CD4-positive, alpha-beta T cell treated with Interleukin-4 for 1 hour (primary cell): ENCODE results near the gene GPX1.
"Not testable (repeated sequence)": the region's sequence is repeated elsewhere in the genome, so short reads cannot be mapped to it uniquely, and the experiment has no call there.

Experiments
- DNase-seq, 2 donors: peaks; one replicate each; pipeline ENCODE4 v3.0.0-alpha.2; 2020 to 2022

Gene GPX1

DNA sequence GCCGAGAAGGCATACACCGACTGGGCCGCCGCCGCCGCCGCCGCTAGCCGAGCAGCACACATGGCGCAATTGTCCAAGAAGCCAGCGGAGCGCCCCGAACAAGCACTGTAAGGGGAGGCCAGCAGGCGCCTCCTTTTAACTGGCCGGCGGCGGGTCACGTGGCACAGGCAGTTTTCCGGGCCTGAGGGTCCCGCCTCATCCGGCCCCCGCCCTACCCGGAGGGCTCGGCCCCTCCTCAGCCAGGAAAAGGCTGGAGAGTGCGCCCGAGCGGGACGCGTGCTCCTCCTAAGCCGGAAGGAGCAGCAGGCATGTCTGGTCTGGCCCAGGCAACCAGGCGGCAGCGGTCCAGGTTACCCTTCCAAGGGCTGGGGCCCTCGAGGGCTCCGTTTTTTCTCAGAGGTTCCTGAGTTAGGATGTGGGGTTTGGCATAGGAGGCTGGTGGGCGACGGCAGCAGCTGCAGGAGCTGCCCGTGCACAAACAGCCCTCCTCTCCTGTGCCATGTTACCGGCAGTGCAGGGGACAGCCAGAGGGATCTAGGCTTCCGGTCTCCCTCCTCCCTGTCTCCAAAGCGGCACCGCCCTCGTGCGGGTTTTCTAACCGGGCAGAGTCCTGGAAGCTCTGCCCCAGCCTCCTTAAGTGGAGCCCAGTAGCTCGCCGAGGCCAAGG, at the start of gene GPX1:
Gene GPX1, minus strand, starts transcription at position 137 of the 667 bp plus-strand sequence. Its CDS starts 75 bp downstream, at position 62.
- DNase-seq, result peak; percentile 85 to 86

DNA sequence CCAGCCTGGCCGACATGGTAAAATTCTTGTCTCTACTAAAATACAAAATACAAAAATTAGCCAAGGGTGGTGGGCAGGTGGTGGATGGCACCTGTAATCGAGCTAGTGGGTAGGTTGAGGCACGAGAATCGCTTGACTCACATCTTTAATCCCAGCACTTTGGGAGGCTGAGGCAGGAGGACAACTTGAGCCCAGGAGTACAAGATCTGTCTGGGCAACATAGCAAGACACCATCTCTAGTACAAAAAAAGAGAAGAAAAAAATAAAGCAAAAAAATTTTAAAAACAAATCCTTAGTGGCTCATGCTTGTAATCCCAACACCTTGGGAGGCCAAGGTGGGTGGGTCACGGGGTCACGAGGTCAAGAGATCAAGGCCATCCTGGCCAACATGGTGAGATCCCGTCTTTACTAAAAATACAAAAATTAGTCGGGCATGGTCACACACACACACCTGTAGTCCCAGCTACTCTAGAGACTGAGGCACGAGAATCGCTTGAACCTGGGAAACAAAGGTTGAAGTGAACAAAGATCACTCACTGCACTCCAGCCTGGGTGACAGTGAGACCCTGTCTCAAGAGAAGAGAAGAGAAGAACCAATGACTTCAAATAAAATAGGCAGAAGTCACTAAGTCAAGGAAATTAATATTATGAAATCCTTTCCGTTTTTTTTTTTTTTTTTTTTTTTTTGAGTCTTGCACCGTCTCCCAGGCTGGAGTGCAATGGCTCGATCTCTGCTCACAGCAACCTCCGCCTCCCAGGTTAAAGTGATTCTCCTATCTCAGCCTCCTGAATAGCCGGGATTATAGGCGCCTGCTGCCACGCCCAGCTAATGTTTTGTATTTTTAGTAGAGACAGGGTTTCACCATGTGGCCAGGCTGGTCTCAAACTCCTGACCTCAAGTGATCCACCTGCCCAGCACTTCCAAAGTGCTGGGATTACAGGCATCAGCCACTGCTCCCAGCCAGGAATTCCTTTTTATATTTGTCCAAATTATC, 48.7 kb upstream of the GPX1 start:
- DNase-seq, result no peak

DNA sequence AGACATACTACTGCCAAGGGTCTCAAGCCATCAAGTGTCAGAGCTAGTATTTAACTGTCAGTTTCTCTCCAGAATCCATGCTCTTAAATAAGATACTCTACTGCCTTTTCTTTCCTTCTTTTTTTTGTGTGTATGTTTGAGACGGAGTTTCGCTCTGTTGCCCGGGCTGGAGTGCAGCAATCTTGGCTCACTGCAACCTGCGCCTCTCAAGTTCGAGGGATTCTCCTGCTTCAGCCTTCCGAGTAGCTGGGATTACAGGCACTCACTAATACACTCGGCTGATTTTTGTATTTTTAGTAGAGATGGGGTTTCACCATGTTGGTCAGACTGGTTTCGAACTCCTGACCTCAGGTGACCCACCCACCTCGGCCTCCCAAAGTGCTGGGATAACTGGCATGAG, 47.4 kb upstream of the GPX1 start:
- DNase-seq, result not testable (repeated sequence)

DNA sequence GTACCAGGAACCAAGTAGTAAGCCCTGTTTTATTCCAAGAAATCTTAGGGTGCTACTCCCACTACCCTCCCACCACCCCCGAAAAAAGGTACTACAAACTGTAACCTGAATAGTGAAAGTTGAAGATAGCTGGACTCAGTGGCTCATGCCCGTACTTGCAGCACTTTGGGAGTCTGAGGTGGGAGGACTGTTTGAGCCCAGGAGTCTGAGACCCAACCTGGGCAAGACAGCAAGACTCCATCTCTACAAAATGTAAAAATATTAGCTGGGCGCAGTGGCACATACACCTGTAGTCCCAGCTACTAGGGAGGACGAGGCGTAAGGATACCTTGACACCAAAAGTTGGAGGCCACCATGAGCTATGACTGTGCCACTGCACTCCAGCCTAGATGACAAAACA, 45.7 kb upstream of the GPX1 start:
- no peak for DNase-seq

DNA sequence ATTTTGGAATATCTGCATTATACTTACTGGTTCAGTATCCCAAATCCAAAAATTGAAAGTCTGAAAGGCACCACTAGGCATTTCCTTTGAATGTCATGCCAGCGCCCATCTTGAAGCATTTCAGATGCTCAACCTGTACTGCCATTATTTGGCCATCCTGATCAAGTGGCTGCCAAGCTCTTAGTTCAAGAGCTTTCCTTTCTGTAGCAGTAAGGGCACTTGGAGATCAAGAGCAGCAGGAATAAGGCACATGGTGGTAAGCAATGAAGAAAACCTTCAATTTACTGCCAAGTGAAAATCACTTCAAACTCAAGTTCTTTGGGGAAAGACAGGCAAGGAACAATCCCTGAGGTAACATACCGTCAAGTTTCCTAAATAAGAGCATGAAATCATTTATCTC, 43.6 kb upstream of the GPX1 start:
- DNase-seq, result no peak

DNA sequence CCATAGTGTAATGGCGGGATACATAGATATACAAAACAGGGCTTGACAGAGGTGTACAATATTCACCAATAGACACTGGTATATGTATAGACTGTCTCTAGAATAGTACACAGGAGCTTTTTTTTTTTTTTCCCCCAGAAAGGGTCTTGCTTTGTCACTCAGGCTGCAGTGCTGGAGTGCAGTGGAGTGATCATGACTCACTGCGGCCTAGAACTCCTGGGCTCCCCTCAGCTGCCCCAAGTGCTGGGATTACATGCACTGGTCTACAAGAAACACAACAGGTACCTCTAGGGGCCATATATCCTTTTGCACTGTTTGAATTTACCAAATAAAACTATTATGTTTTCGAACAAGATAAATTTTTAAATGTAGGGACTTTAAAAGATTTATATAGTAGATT, 41.3 kb upstream of the GPX1 start:
- DNase-seq, result no peak

DNA sequence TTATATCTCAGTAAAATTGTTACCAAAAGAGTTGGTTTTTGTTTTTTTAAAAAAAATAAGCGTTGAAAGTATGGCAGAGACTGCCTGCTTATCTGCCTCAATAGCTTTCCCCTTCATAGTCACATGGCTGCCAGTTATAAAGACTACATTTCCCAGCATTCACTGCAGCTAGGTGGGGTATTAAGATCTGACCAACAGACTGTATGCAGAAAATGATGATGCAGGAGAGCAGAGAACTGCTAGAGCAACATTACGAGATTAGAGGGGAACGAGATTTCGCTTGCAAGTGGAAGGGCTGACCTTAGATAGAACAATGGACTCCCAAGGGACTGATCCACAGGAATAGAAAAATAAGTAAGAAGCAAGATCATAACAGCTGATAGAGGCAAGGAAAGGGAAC, 39.3 kb upstream of the GPX1 start:
- DNase-seq, result peak in 1 of 2 donors; percentile 33

DNA sequence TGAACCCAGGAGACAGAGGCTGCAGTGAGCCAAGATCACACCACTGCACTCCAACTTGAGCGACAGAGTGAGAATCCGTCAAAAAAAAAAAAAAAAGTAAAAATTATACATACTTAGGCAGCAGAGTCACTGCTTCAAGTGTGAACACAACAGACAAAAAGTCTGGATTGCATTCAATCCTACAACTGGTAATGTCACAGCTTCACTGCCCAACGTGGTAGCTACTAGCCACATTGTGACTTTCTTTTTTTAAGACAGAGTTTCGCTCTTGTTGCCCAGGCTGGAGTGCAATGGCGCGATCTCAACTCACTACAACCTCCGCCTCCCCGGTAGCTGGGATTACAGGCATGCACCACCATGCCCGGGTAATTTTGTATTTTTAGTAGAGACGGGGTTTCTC, 33.2 kb upstream of the GPX1 start:
- DNase-seq, result not testable (repeated sequence)

DNA sequence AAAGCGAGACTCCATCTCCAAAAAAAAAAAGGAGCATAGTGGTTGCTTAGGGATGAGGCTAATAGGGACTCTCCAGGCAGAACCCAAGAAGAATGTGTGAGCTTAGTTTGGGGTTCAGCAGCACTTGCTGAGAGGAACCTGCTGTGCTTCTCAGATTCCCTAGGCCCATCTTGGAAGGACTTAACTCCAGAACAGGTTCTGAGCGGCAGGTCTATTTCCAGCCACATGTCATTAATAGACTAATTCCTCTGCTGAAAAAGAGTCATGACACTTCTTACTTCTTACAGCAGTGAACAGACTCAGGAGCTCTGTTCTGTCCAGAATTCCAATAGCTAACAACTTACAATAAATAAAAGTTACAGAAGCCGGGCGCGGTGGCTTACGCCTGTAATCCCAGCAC, 31.1 kb upstream of the GPX1 start:
- DNase-seq, result no peak

DNA sequence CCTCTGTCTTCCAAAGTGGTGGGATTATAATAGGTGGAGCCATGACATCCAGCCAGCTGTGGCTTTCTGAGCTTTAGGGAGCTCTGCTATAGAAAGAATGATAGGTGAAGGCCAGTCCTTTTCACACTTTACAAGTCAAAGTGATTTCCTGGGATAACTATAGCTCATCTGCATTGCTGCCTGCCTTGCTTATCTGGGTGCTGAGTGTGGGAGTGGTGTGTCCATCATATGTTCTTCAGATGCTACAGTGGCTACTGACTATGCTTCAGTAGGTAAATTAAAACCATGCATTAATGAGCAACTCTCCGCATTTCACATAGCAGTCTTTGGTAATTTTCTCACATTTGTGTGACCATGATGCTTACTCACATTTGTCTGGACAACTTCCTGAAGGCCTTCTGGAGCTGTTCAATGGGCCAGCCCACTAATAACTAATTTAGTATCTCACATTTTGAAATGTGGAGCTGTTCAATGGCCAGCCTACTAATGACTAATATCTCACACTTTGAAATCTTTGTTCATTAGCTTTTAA, 30.2 kb upstream of the GPX1 start:
- DNase-seq, result no peak

DNA sequence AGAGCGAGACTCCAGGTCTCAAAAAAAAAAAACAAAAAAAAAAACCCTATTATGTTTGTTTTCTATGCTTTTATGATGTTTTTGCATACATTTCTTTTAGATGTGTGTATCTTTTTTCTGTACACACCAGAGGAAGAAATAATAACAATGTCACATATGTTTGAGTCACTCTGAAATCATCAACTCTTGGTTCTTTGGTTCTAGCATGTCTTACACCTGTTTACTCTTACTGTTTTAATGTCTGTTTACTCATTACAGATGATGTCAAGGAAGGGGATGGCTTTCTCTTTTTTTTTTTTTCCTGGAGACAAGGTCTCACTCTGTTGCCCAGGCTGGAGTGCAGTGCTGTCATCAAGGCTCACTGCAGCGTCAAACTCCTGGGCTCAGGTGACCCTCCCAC, 29.6 kb upstream of the GPX1 start:
- DNase-seq, result no peak

DNA sequence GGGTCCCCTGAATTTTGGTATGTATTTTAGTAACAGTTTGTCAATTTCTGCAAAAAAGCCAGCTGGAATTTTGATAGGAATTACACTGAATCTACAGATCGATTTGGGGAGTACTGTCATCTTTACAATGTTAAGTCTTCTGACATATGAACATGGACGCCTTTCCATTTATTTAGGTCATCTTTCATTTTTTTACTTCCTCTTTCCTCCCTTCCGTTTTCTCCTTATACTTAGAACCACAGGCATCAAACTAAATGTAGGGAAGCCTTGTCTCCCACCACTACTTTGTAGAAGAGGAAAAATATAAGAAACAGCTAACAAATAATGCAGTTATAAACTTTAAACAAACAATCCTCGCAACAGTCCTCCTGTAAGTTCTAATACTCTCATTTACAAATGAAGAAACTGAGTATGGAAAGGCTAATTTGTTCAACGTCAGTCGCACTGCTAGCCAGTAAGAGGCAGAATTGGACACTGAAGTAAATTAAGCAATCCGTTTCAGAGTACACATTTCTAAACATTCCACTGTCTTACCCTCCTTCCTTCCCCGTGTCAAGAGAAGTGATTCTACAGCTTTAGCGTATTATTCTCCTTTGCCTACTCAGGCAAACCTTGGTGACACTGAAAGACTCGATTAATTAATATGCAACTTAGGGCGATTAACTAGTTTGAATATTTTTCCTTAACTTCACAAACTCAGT, 28.1 kb upstream of the GPX1 start:
- no peak for DNase-seq

DNA sequence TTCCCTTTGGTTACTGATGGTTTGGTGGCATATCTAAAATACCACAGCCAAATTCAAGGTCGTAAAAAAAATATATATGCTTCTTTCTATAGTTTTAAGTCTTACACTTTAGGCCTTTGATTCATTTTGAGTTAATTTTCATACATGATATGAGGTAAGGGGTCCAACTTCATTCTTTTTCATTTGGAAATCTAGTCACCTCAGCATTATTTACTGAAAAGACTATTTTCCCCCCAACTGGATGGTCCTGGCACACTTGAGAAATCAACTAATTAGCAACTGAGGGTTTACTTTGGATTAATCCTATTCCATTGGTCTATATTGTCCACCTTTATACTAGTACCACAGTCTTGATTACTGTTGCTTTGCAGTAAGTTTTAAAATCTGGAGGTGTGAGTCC, 27.5 kb upstream of the GPX1 start:
- DNase-seq, result no peak

DNA sequence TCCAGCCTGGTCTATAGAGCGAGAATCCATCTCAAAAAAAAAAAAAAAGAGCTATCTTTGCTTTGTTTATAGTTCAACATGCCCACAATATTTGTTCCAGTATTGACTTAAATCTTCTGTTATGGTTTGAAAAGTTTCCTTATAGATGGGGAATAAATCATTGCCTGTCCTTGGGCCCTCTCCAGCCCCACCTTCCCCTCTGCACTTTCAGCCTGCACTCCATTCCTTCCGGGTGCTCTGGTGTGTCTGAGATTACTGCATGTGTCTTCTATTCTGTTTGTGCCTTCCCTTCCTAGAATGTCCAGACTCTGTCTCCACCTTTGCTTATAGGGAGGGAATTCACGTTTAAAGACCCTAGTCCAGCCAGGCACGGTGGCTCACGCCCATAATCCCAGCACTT, 25.2 kb upstream of the GPX1 start:
- DNase-seq, result no peak

DNA sequence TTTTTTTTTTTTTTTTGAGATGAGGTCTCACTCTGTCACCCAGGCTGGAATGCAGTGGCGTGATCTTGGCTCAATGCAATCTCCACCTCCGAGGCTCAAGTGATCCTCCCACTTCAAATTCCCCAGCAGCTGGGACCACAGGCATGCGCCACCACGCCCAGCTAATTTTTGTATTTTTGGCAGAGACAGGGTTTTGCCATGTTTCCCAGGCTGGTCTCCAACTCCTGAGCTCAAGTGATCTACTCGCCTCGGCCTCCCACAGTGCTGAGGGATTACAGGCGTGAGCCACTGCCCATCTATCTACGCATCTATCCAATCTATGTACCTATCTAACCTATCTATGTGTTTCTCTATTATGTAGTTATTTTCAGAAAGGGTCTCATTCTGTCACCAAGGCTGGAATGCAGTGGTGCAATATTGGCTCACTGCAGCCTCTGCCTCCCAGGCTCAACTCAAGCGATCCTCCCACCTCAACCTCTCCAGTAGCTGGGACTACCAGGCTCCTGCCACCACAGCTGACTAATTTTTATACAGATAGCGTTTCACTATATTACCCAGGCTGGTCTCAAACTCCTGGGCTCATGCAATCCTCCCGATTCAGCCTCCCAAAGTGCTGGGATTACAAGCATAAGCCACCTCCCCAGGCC, 20.2 kb upstream of the GPX1 start:
- no peak for DNase-seq

DNA sequence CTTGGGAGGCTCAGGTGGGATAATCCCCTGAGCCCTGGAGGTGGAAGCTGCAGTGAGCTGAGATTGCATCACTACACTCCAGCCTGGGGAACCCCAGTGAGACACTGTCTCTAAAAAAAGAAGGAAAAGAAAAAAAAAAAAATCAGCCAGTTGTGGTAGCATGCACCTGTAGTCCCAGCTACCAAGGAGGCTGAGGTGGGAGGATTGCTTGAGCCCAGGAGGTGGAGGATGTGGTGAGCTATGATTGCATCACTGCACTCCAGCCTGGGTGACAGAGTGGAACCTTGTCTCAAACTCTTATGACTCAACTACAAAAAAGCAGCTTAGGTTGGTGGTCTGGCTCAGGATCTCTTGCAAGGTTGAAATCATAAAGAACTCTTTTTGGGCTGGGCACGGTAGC, 19.3 kb upstream of the GPX1 start:
- peak; percentile 35 to 55 for DNase-seq

DNA sequence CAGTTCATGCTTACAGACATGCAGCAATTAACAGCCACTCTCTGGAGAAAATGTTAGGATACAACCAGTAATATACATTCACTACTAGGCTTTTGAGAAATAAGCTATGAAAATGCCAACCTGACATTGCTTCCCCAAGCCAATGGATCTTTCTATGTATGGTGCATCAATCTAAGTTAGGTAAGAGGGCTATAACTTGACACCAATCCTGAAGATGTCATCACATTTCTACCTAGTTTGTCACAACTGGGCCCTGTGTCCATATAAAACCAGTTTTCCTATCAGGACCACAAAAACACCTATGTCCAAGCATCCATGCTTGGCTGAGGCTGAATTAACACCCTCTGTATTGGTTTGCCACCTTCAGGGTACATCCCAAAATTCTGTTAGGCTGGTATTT, 13.8 kb upstream of the GPX1 start:
- DNase-seq, result no peak

DNA sequence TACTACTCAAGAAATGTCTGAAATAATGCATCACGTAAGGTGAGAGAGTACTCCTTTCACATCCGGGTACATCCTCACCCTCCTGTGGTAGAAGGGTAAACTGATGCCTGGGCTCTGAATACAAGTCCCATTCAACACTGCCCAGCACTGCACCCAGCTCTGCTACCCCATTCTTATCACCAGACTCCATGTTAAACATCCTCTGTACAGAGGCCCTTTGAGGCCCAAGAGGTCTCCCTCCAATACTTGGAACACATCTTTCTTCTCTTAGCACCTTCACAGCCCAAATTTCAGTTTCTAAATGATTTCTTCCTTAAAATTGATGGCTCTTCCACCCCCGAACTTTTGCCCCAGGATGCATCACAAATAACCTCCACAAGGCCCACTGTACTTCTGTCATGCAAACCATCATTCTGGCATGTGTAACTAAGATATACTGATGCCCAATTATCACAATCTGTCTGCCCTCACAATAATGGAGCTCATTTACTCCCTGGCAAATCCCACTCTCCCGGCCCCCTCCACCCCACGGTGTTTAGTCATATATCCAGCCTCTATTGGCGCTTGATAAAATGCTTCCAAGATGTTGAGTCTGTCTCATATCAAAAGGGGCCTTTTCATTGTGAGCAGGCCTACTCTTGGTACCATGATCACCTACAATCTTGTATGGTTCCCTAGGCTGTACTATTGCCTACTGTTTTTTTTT, 12.6 kb upstream of the GPX1 start:
- DNase-seq, result no peak

DNA sequence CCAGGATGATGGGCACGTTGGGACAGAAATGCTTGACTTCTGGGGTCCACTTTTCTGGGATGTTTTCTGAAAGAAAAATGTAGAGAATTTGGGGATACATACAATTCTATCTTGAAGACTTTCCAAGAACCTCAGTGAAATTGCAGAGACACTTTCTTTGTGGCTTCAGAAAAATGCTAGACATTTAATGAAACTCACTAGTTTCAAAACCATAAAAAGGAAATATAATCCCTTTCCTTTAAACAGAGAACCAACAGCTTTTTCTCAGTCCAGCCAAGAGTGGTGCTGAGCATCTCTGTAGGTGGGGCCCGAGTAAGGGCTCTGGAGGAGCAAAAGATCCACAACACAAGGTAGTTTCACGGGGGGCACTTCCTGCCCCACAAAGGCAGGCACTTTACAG, 4.4 kb upstream of the GPX1 start:
- DNase-seq, result no peak

DNA sequence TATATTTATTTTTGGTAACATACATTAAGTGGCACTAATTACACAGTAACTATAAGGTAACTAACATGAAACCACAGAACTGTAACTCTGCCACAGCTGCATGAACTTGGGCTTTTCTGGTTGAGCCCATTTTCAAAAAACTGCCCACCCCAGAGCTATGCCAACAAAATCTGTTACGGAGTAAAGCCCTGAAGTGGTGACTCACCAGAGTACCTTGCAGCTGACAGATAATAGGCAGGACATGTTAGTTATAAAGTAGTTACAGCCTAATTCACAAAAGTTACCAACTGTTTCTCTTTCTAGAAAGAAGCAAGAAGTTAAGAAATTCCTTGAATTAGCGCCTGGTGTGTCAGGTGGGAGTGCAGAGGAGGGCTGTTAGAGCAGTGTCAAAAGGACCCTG, 1.5 kb upstream of the GPX1 start:
- no peak for DNase-seq

DNA sequence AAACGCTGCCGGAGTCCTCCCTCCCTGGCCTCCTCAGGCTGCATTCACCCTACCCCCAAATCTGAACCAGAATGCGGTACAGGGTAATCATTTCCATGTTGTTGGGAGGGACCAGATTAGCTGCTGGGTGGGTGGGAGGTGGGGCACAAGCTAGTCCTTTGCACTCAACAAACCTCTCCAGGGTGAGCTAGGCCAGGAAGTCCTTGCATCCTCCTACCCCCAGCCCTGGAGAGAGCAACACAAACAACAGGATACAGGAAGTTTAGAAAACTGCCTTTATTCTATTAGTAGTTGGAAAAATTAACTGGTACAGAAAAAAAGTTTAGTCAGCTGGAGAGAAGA, 702 bp upstream of the GPX1 start:
- peak in 1 of 2 donors; percentile 22 for DNase-seq
